HG03097 (cell line): ENCODE measurements around the gene IGF2.
"Not testable (repeated sequence)": the region's sequence is repeated elsewhere in the genome, so short reads cannot be mapped to it uniquely, and the experiment has no call there.

ENCODE experiments used
- ATAC-seq: cut with Tn5 transposase; IDR thresholded peaks from one replicate; pipeline ENCODE4 v1.9.1; 2021; ENCODE audit not compliant: unreplicated experiment, low FRiP score

Gene IGF2, protein sequence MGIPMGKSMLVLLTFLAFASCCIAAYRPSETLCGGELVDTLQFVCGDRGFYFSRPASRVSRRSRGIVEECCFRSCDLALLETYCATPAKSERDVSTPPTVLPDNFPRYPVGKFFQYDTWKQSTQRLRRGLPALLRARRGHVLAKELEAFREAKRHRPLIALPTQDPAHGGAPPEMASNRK

DNA sequence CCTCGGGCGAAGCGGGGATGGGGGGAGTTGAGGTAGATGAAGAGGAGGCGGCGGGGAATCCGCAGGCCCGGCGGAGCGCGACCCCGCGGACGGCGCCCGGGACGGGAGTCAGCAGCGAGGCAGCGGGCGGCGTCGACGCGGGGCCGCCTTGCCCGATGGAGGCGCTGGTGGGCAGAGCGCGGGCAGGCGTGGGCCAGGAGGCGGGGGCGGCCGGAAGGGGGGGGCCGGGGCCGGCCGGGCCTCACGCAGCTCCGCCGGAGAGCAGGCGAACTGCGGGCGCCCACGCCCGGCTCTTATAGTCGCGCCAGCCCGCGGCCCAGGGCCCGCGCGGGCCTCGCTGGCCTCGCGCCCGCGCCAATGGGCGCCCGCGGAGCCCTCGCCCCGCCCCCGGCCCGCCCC lies at the start of gene IGF2:
IGF2 (minus strand) TSS at position 267 of the 399 bp plus-strand sequence. CDS start 3,866 bp downstream, outside the sequence.
- ATAC-seq = no peak

DNA sequence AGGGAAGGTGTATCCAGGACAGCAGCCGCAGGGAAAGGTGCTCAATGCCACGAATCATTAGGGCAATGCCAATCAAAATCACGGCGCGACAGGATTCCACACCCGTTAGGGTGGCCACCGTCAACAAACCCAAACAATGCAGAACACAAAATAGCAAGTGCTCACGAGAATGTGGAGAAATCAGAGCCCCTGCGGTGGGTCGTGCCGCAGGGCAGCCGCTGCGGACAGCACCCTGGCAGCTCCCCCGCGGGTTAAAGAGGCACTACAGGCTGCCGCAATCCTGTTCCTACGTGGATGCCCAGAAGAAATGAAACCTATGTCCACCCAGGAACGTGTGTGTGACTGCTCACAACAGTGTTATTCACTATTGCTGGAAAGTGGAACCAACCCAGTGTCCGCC lies 49.6 kb upstream of the IGF2 start:
- no peak for ATAC-seq

DNA sequence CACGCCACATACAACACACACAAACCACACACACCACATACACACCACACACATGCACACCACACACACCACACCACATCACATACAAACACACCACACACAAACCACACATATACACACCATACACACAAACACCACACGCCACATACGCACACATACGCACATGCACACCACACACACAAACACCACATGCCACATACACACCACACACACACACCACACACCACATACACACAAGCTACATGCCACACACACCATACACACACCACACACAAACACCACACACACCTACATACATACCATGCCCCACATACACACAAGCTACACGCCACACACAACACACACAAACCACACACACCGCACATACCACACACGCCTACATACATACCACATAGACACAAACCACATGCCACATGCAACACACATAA lies 48.1 kb upstream of the IGF2 start:
- no peak for ATAC-seq

DNA sequence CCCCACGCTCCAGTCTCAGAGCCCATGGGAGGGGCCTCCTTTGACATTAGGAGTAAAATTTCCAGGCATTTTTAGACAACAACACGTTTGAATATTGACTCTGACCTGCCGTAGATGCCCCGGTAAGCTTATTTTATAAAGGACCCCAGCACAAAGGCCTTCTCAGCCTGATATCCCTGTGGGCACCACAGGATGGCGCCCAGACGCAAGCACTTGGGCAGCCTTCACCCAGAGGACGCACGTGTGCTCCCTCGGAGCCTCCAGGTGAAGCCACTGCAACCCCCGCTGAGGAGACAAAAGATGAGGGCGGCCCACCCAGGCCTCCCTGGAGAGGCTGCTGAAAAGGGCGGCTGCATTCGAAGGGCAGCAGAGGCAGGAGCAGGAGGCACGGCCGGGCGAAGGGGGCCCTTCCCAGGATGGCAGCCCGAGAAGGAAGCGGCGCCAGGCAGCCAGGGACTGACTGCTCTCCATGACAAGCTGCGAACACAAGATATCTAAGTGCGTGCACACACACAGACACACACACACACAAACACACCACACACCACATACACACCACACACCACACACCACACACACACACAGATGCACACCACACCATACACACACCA lies 47.6 kb upstream of the IGF2 start:
- no peak for ATAC-seq

DNA sequence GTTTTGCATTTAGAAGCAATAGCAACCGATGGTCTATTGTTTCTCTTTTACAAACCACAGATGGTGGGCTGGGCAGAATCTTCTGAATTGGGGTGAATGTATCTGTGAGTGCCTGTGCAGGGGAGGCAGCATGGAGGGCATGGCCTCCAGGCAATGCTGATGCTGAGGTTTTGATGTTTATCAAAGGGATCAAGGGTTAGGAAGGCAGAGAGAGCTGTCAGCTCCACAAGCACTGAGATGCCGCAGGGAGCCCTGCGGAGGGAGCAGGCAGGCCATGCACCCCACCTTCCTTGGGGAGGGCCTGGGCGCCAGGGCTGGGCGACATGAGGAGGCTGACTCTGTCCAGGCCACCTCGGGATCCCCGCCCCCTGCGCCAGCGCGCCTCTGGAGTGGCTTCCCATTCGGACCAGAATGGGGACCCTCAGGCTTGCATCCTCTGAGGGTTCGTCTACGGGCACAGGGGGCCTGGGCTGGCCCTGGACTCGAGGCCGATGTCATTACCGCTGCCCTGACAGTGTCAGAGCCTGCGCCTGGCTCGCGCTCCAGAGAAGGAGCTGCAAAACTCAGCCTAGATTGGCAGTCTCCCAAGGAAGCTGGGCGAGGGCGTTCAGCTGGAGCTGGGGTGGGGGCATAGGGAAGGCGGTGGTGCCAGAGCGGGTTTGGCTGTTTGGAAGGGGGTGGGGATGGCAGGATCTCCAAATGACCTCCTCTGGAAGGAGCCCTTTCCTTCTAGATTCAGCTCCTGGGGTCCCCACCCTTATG lies 46.3 kb upstream of the IGF2 start:
- no peak for ATAC-seq

DNA sequence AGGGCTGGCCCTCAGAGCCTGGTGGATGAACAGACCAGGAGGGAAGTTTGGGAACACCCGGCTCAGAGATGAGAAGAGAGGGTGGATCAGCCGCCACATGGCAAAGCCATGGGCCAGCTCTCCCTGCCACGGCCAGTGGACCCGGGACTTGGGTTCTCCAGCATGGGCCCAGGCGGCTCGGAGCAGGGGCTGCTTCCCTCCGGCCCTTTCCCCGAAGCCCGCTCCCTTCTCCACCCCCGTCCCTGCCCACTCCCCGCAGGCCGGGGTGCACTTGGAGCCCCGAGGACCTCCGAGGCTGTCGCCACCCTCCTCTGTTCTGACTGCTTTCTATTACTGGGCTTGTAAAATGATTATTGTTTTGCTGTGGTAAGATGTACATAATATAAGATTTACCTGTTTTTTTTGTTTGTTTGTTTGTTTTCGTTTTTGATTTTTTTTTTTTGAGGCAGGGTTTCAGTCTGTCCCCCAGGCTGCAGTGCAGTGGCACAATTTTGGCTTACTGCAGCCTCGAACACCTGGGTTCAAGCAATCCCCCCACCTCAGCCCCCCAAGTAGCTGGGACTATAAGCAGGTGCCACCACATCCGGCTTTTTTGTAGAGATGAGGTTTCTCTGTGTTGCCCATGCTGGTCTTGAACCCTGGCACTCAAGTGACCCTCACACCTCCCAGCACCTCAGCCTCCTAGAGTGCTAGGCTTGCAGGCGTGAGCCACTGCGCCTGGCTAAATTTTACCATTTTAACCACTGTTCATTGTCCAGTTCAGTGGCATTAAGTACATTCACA lies 43.7 kb upstream of the IGF2 start:
- no peak for ATAC-seq

DNA sequence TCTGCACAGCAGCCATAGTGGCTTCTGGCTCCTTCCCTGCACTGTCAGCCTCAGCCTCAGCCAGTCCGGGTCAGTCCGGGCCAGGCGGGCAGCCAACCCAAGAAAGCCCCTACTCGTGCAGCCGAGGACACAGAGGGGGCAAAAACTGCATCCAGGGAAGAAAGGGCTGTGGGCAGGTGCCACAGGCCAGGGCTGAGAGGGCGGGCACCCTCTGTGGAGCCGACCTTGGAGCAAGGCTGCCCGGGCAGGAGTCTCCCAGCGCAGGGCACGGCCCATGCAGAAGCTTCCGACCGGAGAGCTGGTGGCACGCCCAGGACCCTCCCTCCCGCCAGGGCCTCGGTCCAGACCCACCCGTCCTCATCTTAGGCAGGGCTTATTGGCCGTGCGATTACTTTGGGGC lies 42.9 kb upstream of the IGF2 start:
- ATAC-seq = no peak

DNA sequence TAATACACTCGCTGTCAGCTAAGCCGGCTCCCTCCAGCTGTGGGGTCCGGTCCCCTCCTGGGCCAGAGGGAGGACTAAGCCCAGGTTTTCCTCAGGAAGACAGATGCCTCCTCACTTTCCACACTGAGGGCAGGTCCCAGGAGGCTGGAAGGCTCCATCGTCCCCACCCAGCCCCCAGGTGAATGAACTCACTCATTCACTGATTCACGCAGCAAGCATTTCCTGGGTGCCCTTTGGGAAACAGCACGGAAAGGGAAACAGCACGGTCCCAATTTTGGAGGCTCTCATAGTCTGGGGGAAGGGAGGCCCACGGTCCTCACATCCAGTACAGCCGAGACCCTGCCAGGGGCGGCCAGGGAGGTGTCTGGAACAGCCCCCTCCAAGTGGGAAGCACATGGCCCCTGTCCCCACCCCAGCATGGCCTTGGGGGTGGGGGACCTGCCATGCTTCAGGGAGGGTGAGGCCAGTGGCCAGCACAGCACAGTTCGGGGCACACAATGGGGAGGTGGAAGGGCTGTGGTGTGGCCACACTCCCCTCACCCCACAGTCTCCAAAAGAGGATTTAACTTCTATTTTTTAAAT lies 41.7 kb upstream of the IGF2 start:
- no peak for ATAC-seq

DNA sequence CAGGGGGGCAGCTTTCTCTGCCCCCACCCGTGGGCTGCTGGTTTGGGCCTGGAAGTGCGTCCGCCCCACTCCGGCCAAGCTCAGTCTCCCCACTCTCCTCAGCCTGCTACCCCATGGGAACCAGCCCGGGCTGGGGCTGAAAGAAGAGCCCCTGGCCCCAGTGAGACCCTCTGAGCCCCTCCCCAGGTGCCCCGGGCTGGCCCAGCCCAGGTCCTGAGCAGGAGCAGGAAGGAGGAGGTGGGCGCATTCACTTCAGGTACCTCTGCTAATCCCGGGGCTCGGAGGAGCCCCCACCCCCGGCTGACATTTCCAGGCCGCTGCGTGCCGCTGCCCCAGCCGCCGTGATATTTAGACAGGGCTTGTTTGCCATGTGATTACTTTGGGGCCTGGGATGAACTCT lies 41.2 kb upstream of the IGF2 start:
- ATAC-seq = no peak

DNA sequence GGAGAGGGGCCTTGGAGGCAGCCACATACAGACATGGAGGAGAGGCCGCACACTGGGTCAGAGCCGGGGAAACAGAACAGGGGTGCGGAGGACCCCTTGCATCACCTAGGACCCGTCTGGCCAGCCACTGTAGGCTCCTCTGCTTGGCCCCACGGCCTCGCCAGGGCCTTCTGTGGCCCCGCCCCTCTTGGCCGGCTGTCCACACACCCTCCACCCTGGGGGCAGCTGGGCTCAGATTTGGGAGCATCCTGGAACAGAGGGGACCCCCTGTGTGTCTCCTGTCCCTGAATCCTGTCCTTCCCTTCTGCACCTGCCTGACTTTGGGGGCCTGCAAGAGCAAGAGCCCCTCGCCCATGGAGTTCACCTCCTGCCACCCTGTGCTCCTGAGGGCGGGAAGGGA lies 40.3 kb upstream of the IGF2 start:
- no peak for ATAC-seq

DNA sequence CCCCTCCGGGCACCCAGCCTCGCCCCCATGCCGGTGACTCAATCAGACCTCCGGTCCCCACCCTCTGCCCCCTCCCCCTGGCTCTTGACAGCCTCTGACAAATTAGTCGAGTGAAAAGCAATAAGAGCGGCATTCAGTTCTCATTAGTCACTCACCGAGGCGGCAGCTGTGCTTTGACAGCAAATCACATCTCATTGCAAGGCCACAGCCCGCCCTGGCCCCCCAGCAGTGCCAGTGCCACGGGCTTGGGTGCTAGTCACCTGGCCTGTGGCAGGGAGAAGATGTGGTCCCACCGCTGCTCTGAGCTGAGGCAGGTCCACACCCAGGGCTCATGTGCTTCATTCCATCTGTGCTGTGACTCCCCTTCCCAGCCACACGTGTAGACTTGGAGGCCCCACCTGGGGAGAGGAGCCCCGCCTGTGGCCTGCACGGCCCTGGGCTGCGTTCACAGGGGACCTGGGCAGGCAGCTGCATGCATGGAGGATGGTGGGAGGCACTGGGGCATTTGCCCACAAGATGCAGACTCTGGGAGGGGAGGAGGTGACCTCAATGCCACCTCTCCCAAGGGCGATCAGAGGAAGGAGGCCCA lies 39.8 kb upstream of the IGF2 start:
- ATAC-seq = no peak

DNA sequence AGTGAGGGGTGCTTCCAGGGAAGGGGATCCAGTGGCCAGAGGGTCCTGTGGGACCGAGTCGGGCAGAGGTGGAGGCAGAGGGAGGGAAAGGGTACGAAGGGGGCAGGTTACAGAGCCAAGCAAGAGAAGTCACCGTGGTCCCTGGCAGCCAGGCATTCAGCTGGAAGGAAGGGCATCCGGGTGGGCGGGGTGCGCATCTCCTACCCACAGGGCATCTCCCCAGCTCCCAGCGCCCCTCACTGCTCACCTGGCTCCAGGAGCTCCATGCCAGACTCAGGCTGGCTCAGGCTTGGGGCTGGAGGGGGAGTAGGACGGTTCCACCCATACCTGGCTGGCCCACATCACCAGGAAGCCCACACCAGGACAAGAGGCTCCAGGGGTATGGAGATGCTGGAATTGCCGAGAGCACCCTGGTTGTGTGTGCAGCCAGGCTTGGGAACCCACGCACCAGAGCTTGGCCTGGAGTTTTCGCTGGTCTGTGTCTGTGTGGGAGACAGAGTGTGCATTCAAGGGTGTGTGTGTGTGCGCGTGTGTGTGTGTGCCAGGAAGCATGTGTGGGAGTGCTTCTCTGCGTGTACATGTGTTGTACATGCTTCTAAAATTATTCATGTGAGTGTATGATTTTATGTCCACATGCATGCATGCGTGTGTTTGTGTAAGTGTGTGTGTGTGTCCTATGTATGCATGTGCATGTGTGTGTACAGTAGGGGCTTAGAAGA lies 39.0 kb upstream of the IGF2 start:
- not testable (repeated sequence) for ATAC-seq

DNA sequence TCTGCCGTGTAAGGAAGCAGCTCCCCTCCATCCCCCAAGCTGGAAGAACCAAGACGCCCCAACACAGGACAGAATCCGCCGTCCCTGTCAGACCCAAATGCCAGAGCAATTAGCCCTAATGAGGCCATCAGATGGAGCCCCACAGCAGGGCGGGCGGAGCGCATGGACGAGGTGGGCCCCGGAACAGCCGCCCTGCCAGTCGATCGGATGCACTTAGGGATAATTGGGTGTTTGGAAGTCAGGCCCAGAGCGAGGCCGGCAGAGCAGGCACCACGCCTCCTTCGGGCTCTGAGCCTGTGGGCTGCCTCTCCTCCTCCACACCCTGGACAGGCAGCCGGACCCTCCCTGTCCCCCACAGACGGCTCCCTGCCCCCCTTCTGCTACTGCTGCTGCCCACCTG lies 37.9 kb upstream of the IGF2 start:
- ATAC-seq = no peak

DNA sequence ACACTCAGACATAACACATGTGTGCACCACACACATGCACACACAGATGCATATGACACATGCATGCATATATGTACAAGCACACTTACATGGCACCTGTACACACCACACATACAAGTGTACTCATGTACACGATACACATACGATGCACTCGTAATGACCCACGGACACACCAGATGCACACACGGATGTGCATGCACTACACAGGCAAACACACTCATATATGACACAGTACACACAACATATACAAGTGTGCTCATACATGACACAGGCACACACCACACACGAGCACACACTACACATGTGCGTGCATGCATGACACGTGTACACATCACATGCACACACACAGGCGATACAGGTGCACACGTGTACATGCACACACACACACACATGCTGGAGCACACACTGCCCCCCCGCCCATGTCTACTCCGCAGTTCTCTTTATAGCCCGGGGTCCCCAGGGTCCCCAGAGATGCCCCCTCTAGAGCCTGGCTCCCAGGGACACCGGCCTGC lies 37.3 kb upstream of the IGF2 start:
- no peak for ATAC-seq

DNA sequence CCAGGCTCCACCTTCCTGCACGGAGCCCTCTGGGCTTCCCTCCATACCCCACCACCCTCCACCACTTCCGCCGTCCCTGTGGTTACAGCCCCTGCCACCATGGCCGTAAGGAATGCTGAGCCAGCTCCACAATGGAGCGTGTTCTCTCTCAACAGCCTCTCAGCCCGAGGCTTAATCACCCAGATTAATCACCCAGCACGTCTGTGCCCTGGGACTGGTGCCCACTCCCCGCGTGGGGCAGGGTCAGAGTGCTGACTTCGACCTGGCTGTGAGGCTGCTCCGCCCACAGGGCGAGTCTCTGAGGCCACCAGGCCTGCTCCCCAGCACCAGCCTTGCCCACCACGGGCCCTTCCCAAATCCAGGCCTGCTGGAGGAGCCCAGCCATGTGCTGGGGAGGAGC lies 36.5 kb upstream of the IGF2 start:
- ATAC-seq = no peak

DNA sequence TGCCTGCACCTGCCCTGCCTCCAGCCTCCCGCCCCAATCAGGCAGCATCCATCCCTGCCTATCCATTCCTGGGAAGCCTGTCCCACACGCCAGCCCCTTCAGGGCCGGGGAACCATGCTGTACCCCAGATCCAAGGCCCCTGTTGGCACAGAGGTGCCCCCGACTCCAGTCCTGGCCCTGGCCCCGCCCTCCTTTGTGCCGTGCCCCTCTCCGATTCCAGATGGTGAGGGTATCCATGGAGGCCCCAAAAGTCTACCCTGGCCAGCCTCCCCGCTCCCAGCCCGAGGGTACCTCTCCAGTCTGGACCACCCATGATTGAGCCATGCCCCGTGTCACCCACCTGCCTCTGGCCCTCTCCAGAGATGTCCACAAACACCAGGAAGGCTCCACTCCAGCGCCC lies 35.2 kb upstream of the IGF2 start:
- ATAC-seq = no peak

DNA sequence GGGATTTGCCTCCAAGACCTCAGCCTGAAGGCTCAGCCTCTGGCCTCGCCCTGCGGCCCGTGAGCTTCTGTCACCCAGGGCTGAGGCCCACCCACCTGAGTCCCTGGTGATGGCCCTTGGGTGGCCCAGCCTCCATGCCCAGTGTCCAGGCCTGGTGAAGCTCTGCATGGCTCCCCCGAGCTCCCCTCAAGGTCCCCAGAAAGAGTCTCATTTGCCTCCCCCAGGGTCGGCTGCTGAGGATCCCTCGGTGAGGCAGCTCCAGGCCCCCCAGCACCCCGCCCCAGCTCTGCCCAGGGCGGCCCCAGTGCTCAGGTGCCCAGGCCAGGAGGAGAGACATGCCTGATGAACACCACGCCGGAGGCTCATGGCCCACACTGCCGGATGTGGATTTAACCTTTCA lies 34.6 kb upstream of the IGF2 start:
- no peak for ATAC-seq

DNA sequence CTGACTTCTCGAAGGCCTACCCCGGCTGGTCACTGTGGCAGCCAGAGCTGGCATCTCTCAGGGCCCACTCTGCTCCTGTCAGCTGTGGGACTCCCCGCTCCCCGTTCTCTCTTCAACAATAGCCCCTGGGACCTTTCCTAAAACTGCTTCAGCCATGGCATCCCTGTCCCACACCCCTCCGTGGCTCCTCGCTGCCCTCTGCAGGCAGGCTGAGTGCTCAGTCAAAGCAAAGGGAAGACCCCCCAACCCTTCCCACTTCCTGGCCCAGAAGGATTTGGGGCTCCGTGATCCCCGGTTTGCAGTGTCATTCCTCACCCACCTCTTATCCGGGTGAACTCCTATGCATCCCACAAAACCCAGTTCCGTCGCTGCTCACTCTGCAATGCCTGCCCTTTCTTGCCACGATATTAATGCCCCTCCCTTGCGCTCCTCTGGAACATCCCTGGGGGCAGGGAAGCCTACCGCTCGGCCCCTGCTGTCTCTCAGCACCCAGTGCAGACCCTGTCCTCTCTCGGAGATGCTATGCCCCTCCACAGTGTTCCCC lies 34.0 kb upstream of the IGF2 start:
- no peak for ATAC-seq

DNA sequence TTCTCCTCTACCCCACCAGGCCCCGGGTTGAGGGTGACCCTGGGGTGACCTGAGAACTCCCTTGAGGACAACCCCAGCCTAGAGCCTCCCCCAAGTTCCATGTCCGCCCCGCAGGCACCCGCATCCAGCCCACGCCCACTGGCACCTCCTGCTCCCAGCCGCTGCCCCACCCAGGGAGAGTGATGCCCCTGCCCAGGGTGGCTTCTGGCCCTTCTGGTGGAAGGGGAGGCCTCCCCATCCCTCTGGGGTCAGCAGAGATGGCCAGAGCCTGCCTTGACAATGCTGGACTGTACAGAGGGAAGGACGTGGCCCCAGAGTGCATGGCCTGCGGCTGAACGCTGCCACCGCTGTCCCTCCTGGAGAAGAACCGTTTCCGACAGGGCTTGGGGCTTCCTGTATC lies 33.5 kb upstream of the IGF2 start:
- ATAC-seq = no peak
